ENCODE measurements around the gene ABCA3. TPM values are rescaled to one million over a fixed set of nuclear protein-coding genes. Genes with fewer than 3 reads are reported as not detected.

Gene ABCA3
- total RNA-seq, 4 donors from 2014 or later: 3.4 to 8.6 (median 3.7) TPM

GRCh38 chr16:2323701-2324100 is 16.8 kb downstream of the ABCA3 start:
- in situ Hi-C loops (cut with MboI; ENCODE audit: low pct_ligation_motif_present in 1 of 4, low pct_unique_long_range_greater_than_20kb in 1 of 4, low sequenced_read_pairs in 3 of 4): no loop called here
- Histone ChIP-seq H3K36me3 (no peaks in the 10 kb centered on the region), H3K4me1 (no peaks in the 10 kb centered on the region)

DNA sequence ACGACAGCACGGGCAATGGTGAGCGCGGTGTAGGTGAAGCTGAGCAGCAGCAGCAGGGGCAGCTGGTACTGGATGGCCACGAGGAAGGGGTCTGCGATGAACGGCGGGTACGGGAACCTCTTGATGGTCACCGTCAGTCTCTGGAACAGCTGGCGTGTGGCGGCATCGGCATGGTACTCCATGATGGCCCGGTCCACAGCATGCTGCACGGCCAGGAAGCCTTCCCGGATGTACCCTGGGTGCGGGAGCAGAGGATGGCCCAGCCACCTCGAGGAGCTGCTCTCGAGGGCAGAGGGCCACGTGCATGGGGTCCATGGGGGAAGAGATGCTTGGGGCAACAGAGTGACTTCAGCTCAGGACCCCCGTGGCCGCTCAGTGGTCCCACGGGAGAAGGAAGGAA is 20.9 kb downstream of the ABCA3 start:
- WGBS, 2 donors (ENCODE audit: low coverage in 1 of 2): 91% methylated on average over 23 of the region's 23 CpGs; no CpG with 5 or more reads in 1 of the 2 donors
- in situ Hi-C loops (cut with MboI; ENCODE audit: low pct_ligation_motif_present in 1 of 4, low pct_unique_long_range_greater_than_20kb in 1 of 4, low sequenced_read_pairs in 3 of 4) (no loop called here), intact Hi-C loops (cut with DNase I; ENCODE audit: low total_unique reads) (no loop called here)
- no peaks in the 10 kb centered on the region for H3K4me1 ChIP-seq
- DNase-seq: no peak
- no peak overlapping the region for H3K4me3 ChIP-seq
- no peaks in the 10 kb centered on the region for H3K36me3 ChIP-seq
- TF ChIP-seq POLR2AphosphoS5 (IDR thresholded peaks at IDR 0.05): no peak
- no peak for TF ChIP-seq POLR2A (IDR thresholded peaks at IDR 0.05)
- TF ChIP-seq EP300 (IDR thresholded peaks at IDR 0.05; ENCODE audit: low read depth): no peak
- TF ChIP-seq, protein P1, sequence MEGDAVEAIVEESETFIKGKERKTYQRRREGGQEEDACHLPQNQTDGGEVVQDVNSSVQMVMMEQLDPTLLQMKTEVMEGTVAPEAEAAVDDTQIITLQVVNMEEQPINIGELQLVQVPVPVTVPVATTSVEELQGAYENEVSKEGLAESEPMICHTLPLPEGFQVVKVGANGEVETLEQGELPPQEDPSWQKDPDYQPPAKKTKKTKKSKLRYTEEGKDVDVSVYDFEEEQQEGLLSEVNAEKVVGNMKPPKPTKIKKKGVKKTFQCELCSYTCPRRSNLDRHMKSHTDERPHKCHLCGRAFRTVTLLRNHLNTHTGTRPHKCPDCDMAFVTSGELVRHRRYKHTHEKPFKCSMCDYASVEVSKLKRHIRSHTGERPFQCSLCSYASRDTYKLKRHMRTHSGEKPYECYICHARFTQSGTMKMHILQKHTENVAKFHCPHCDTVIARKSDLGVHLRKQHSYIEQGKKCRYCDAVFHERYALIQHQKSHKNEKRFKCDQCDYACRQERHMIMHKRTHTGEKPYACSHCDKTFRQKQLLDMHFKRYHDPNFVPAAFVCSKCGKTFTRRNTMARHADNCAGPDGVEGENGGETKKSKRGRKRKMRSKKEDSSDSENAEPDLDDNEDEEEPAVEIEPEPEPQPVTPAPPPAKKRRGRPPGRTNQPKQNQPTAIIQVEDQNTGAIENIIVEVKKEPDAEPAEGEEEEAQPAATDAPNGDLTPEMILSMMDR (IDR thresholded peaks at IDR 0.05): no peak
- H3K27me3 ChIP-seq: no peaks in the 10 kb centered on the region
- H3K9me3 ChIP-seq: no peaks in the 10 kb centered on the region
- no peak overlapping the region for H3K27ac ChIP-seq

More at GRCh38 chr16:2323701-2324100, 16.8 kb downstream of the ABCA3 start:
- no peak for DNase-seq
- Histone ChIP-seq H3K27me3 (no peaks in the 10 kb centered on the region), H3K4me3 (no peak overlapping the region), H3K27ac (no peak overlapping the region), H3K9me3 (no peaks in the 10 kb centered on the region)
- intact Hi-C loops (cut with DNase I; ENCODE audit: low total_unique reads): no loop called here
- TF ChIP-seq, protein P1 (IDR thresholded peaks at IDR 0.05): no peak
- TF ChIP-seq POLR2AphosphoS5 (IDR thresholded peaks at IDR 0.05): no peak
- no peak for TF ChIP-seq EP300 (IDR thresholded peaks at IDR 0.05; ENCODE audit: low read depth)
- no peak for TF ChIP-seq POLR2A (IDR thresholded peaks at IDR 0.05)
- 85 to 86% methylated on average over 2 to 8 of the region's 8 CpGs for WGBS, 2 donors (ENCODE audit: low coverage in 1 of 2)

DNA sequence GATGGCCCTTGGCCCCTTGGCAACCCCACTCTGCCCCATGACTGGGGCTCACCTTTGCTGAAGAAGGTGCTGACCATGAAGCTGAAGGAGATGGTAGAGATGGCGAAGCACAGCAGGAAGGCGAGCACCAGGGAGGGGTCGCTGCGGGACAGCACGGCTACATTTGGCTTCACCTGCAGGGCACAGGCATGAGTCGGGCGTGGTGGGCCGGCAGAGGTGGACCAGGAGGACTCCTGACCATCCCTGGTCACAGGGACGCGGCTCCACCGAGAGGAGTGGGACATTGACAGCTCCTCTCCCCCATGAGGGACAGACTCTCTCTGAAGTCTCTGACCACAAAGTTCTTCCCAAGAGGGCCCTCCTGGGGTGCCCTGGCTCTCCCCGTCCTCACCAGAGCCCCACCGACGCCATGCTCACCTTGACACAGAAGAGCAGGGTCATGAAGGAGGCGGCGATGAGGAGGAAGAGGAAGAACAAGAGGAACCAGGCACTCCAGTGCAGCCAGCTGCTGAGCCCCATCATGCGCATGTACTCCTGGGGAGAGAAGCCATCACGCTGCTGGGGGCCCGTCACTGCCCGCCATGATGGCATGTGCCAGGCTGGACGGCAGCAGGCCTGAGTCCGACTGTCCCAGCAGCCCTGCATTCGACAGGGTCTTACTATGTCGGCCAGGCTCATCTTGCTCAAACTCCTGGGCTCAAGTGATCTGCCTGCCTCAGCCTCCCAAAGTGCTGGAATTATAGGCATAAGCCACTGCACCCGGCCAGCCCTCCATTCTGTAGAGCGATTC is 23.1 kb downstream of the ABCA3 start:
- H3K4me3 ChIP-seq: no peak overlapping the region
- H3K4me1 ChIP-seq: no peaks in the 10 kb centered on the region
- H3K27ac ChIP-seq: no peak overlapping the region
- H3K9me3 ChIP-seq: no peaks in the 10 kb centered on the region
- DNase-seq: no peak
- in situ Hi-C loops (cut with MboI; ENCODE audit: low pct_ligation_motif_present in 1 of 4, low pct_unique_long_range_greater_than_20kb in 1 of 4, low sequenced_read_pairs in 3 of 4) (no loop called here), intact Hi-C loops (cut with DNase I; ENCODE audit: low total_unique reads) (no loop called here)
- 70 to 93% methylated on average over 4 to 26 of the region's 26 CpGs for WGBS, 2 donors (ENCODE audit: low coverage in 1 of 2)
- H3K36me3 ChIP-seq: no peaks in the 10 kb centered on the region
- no peak for TF ChIP-seq POLR2A (IDR thresholded peaks at IDR 0.05)
- no peak for TF ChIP-seq POLR2AphosphoS5 (IDR thresholded peaks at IDR 0.05)
- TF ChIP-seq EP300 (IDR thresholded peaks at IDR 0.05; ENCODE audit: low read depth): no peak
- TF ChIP-seq, protein P1 (IDR thresholded peaks at IDR 0.05): no peak
- H3K27me3 ChIP-seq: no peaks in the 10 kb centered on the region

- H3K4me3 ChIP-seq: no peak overlapping the region
- no peaks in the 10 kb centered on the region for H3K27me3 ChIP-seq
- H3K9me3 ChIP-seq: no peaks in the 10 kb centered on the region
- no peaks in the 10 kb centered on the region for H3K36me3 ChIP-seq
- H3K27ac ChIP-seq: no peak overlapping the region
- WGBS, 2 donors (ENCODE audit: low coverage in 1 of 2): 90 to 92% methylated on average over 7 to 30 of the region's 30 CpGs
- no peak for TF ChIP-seq POLR2AphosphoS5 (IDR thresholded peaks at IDR 0.05)
- TF ChIP-seq EP300 (IDR thresholded peaks at IDR 0.05; ENCODE audit: low read depth): no peak
- TF ChIP-seq POLR2A (IDR thresholded peaks at IDR 0.05): no peak
- TF ChIP-seq, protein P1 (IDR thresholded peaks at IDR 0.05): no peak
- intact Hi-C loops (cut with DNase I; ENCODE audit: low total_unique reads) (no loop called here), in situ Hi-C loops (cut with MboI; ENCODE audit: low pct_ligation_motif_present in 1 of 4, low pct_unique_long_range_greater_than_20kb in 1 of 4, low sequenced_read_pairs in 3 of 4) (no loop called here)
- H3K4me1 ChIP-seq: no peaks in the 10 kb centered on the region
- DNase-seq: no peak
Observed at GRCh38 chr16:2308089-2308962, 32.2 kb downstream of the ABCA3 start.
